HepG2 (cell line): ENCODE data around the gene CNTD1. TPM values are rescaled to one million over a fixed set of nuclear protein-coding genes. Genes with fewer than 3 reads are reported as not detected.
A peak's percentile ranks its signal among the peaks of the same experiment; 100 is the strongest.

Source experiments
- CERS6 ChIP-seq: sonication (generic); formaldehyde crosslinking; IDR thresholded peaks from 2 replicates; pipeline ENCODE4 v1.5.0; 2020; ENCODE audit warnings: missing genetic modification reagents
- HES4 ChIP-seq: sonication (generic); formaldehyde crosslinking; IDR thresholded peaks from 2 replicates; pipeline ENCODE4 v1.9.0; 2021; ENCODE audit warnings: mild to moderate bottlenecking, missing genetic modification reagents, borderline replicate concordance
- HIVEP1 ChIP-seq: sonication (generic); formaldehyde crosslinking; IDR thresholded peaks from 2 replicates; pipeline ENCODE4 v1.4.0; 2020; ENCODE audit warnings: mild to moderate bottlenecking, missing genetic modification reagents
- KLF6 ChIP-seq: IDR thresholded peaks from 2 replicates; pipeline ENCODE4 v1.8.0; 2016; ENCODE audit warnings: missing biosample characterization, missing genetic modification reagents
- MIXL1 ChIP-seq: IDR thresholded peaks from 2 replicates; pipeline ENCODE4 v1.6.1; 2016
- NPAS2 ChIP-seq: sonication (generic); formaldehyde crosslinking; IDR thresholded peaks from 2 replicates; pipeline ENCODE4 v1.8.0; 2022; ENCODE audit warnings: mild to moderate bottlenecking, missing genetic modification reagents, borderline replicate concordance
- RAD51 ChIP-seq: fragments of 450-650 bp; IDR thresholded peaks from 2 replicates; pipeline ENCODE4 v1.6.1; 2016; ENCODE audit warnings: borderline replicate concordance
- REPIN1 ChIP-seq: sonication (generic); formaldehyde crosslinking; IDR thresholded peaks from 2 replicates; pipeline ENCODE4 v1.8.0; 2022; ENCODE audit warnings: missing genetic modification reagents, low read depth, mild to moderate bottlenecking, borderline replicate concordance
- RFX5 ChIP-seq: IDR thresholded peaks from 2 replicates; pipeline ENCODE4 v1.6.1; 2011; ENCODE audit warnings: low read depth, low read length, improper control_type of control experiment
- SMC3 ChIP-seq: IDR thresholded peaks from 2 replicates; pipeline ENCODE4 v1.6.1; 2011; ENCODE audit warnings: low read length, improper control_type of control experiment
- SNAI1 ChIP-seq: sonication (generic); formaldehyde crosslinking; IDR thresholded peaks from 2 replicates; pipeline ENCODE4 v1.5.0; 2020; ENCODE audit warnings: mild to moderate bottlenecking, missing genetic modification reagents, borderline replicate concordance
- SRF ChIP-seq: IDR thresholded peaks from 2 replicates; pipeline ENCODE4 v1.6.1; 2011; ENCODE audit warnings: mild to moderate bottlenecking, low read depth, low read length, moderate library complexity
- ZBTB39 ChIP-seq: sonication (generic); formaldehyde crosslinking; IDR thresholded peaks from 2 replicates; pipeline ENCODE4 v1.5.0; 2020; ENCODE audit warnings: missing genetic modification reagents
- ZFX ChIP-seq: sonication (generic); formaldehyde crosslinking; IDR thresholded peaks from 2 replicates; pipeline ENCODE4 v1.4.0; 2020; ENCODE audit warnings: mild to moderate bottlenecking, low read depth, missing genetic modification reagents, moderate library complexity
- ZHX1 ChIP-seq: sonication (generic); formaldehyde crosslinking; IDR thresholded peaks from 2 replicates; pipeline ENCODE4 v1.8.1; 2022; ENCODE audit warnings: low read depth, mild to moderate bottlenecking, missing genetic modification reagents
- ZNF205 ChIP-seq: IDR thresholded peaks from 2 replicates; pipeline ENCODE4 v1.6.1; 2018; ENCODE audit warnings: missing biosample characterization, missing genetic modification reagents
- ZNF207 ChIP-seq: fragments of 450-650 bp; IDR thresholded peaks from 2 replicates; pipeline ENCODE4 v1.6.1; 2016; ENCODE audit warnings: antibody characterized with exemption, borderline replicate concordance
- ZNF30 ChIP-seq: sonication (generic); formaldehyde crosslinking; IDR thresholded peaks from 2 replicates; pipeline ENCODE4 v1.5.0; 2020; ENCODE audit warnings: mild to moderate bottlenecking, missing genetic modification reagents
- ZNF317 ChIP-seq: sonication (generic); formaldehyde crosslinking; IDR thresholded peaks from 2 replicates; pipeline ENCODE4 v1.5.0; 2020; ENCODE audit warnings: mild to moderate bottlenecking, missing genetic modification reagents
- ZNF326 ChIP-seq: sonication (generic); formaldehyde crosslinking; IDR thresholded peaks from 2 replicates; pipeline ENCODE4 v1.4.0; 2020; ENCODE audit warnings: missing genetic modification reagents, borderline replicate concordance
- ZNF430 ChIP-seq: sonication (generic); formaldehyde crosslinking; IDR thresholded peaks from 2 replicates; pipeline ENCODE4 v1.9.0; 2021; ENCODE audit warnings: mild to moderate bottlenecking, missing genetic modification reagents
- ZNF513 ChIP-seq: sonication (generic); formaldehyde crosslinking; conservative IDR thresholded peaks from 2 replicates; pipeline ENCODE4 v1.5.0; 2020; ENCODE audit warnings: missing genetic modification reagents
- ZNF550 ChIP-seq: sonication (generic); formaldehyde crosslinking; IDR thresholded peaks from 2 replicates; pipeline ENCODE4 v1.4.0; 2020; ENCODE audit warnings: mild to moderate bottlenecking, missing genetic modification reagents, borderline replicate concordance
- ZNF572 ChIP-seq: sonication (generic); formaldehyde crosslinking; IDR thresholded peaks from 2 replicates; pipeline ENCODE4 v1.5.1; 2020; ENCODE audit warnings: mild to moderate bottlenecking, missing genetic modification reagents
- ZNF607 ChIP-seq: sonication (generic); formaldehyde crosslinking; IDR thresholded peaks from 2 replicates; pipeline ENCODE4 v1.5.1; 2020; ENCODE audit warnings: missing genetic modification reagents, mild to moderate bottlenecking, borderline replicate concordance
- polyA plus RNA-seq, 8 experiments: library from polyadenylated mRNA; depleted of rRNA in 3 of 8; stranded (reverse) in 7 of 8; unstranded in 1 of 8; fragments of >200 nt; fragmentation: Illumina TruSeq in 4 of 8; extraction: Trizol in 4 of 8; gene quantifications; 2 replicates each; pipeline versions ENCODE4 v1.2.1 to v1.2.3, GENCODE V29; 2011 to 2016; ENCODE audit warnings: low read depth in 4 of 8, missing spikeins in 1 of 8, mixed read lengths in 1 of 8; ENCODE audit not compliant: insufficient read depth in 1 of 8
- total RNA-seq, 5 experiments: library from RNA; depleted of rRNA; stranded (reverse); fragments of >200 nt; fragmentation: Illumina TruSeq; extraction: Trizol; gene quantifications; 2 replicates each; pipeline ENCODE4 v1.2.3, GENCODE V29; 2016; ENCODE audit warnings: low read depth in 1 of 5

The CNTD1 gene
- total and polyA plus RNA-seq, 2 of the 13 experiments (the other 11 are each of a cell fraction or from before 2014, with no cell fraction given) = 0.11 to 0.15 TPM

GRCh38 chr17:42798011-42798382 lies 664 bp upstream of the CNTD1 start (continued):
- no peak for TF ChIP-seq ZHX1 (CRISPR knock-in tag)
- TF ChIP-seq RAD51 = no peak
- no peak for TF ChIP-seq MIXL1 (CRISPR knock-in tag)
- no peak for TF ChIP-seq CERS6 (CRISPR knock-in tag)
- no peak for TF ChIP-seq ZNF607 (CRISPR knock-in tag)
- no peak for TF ChIP-seq HIVEP1 (CRISPR knock-in tag)
- no peak for TF ChIP-seq ZNF205 (CRISPR knock-in tag)
- 0 out of 2 replicates have a peak, but pooled peaks have one; percentile 37 for TF ChIP-seq NPAS2 (CRISPR knock-in tag)
- TF ChIP-seq ZNF430 (CRISPR knock-in tag) = peak; percentile 37; the same call in 1 of the 2 replicates
- no peak for TF ChIP-seq ZNF572
- no peak for TF ChIP-seq RFX5
- TF ChIP-seq ZNF513 (CRISPR knock-in tag) = no peak
- no peak for TF ChIP-seq HES4 (CRISPR knock-in tag)
- no peak for TF ChIP-seq REPIN1 (CRISPR knock-in tag)
- TF ChIP-seq ZNF326 (CRISPR knock-in tag) = 0 out of 2 replicates have a peak, but pooled peaks have one; percentile 1
- no peak for TF ChIP-seq SRF
- TF ChIP-seq SNAI1 (CRISPR knock-in tag) = peak; percentile 74; the same call in 1 of the 2 replicates
- no peak for TF ChIP-seq ZFX (CRISPR knock-in tag)
- no peak; the same call in 1 of the 2 replicates for TF ChIP-seq ZBTB39 (CRISPR knock-in tag)
- no peak for TF ChIP-seq KLF6 (CRISPR knock-in tag)
- TF ChIP-seq ZNF550 (CRISPR knock-in tag) = peak; percentile 31; the same call in 1 of the 2 replicates
- no peak for TF ChIP-seq SMC3
- no peak for TF ChIP-seq ZNF317 (CRISPR knock-in tag)
- TF ChIP-seq ZNF207 = no peak
- TF ChIP-seq ZNF30 (CRISPR knock-in tag) = 0 out of 2 replicates have a peak, but pooled peaks have one; percentile 78
